ENCODE measurements around the gene PTBP1. TPM values are rescaled to one million over a fixed set of nuclear protein-coding genes. Genes with fewer than 3 reads are reported as not detected.

The PTBP1 gene
- total RNA-seq, 1 experiment from 2014 or later, result 712 TPM

- Mint-ChIP-seq H3K9me3 (peaks cover 4 to 10% of the 10 kb centered on the region in 2 experiments; a peak in 2 of 5 replicates), H3K4me1 (0 out of 4 replicates have a peak, but pooled peaks cover 0 to 8% of the 10 kb centered on the region in 2 experiments), H3K27ac (no peak overlapping the region), H3K4me3 (no peak overlapping the region), H3K36me3 (ENCODE audit: insufficient read depth in 1 of 3, low read depth in 3 of 3) (peaks cover 0 to 7% (median 2%) of the 10 kb centered on the region in 3 experiments; a peak in 1 of 7 replicates), H3K27me3 (ENCODE audit: low read depth) (0 out of 2 replicates have a peak, but pooled peaks cover 3% of the 10 kb centered on the region)
- Histone ChIP-seq H3K56ac (ENCODE audit: insufficient read length, low read depth, low read length) (no peak overlapping the region), H3K23me2 (ENCODE audit: insufficient read length, low read depth, low read length, poor library complexity, severe bottlenecking) (no peaks in the 10 kb centered on the region), H2AK5ac (ENCODE audit: insufficient read length, low read length) (no peak overlapping the region), H4K20me1 (ENCODE audit: control insufficient read depth, insufficient read depth, insufficient read length) (no peaks in the 10 kb centered on the region), H2BK15ac (ENCODE audit: low read depth, low read length) (no peak overlapping the region), H3K4me2 (ENCODE audit: insufficient read depth, insufficient read length, low read length) (no peak overlapping the region), H3K4ac (ENCODE audit: low read depth, low read length) (no peak overlapping the region), H2BK20ac (ENCODE audit: low read depth, low read length, poor library complexity, severe bottlenecking) (no peak overlapping the region), H3K27ac (ENCODE audit: insufficient read length, low read depth, low read length) (no peak overlapping the region), H3K79me2 (ENCODE audit: insufficient read depth, low read length) (no peaks in the 10 kb centered on the region), H3K14ac (ENCODE audit: insufficient read depth, low read length) (no peak overlapping the region), H2BK5ac (ENCODE audit: insufficient read length, low read length) (no peak overlapping the region), H3K9me3 (ENCODE audit: control insufficient read depth, low read depth, low read length) (no peaks in the 10 kb centered on the region), H3K4me1 (ENCODE audit: insufficient read depth, low read length) (no peaks in the 10 kb centered on the region), H3K9ac (ENCODE audit: extremely low read depth, insufficient read length, low read length) (no peak overlapping the region), H3T11ph (ENCODE audit: low read length) (no peak overlapping the region), H2AFZ (ENCODE audit: low read length) (no peak overlapping the region), H4K8ac (replicated peaks; ENCODE audit: insufficient read length, low read depth, low read length) (no peak overlapping the region), H2BK12ac (ENCODE audit: insufficient read length, low read depth, low read length) (no peak overlapping the region), H4K91ac (ENCODE audit: insufficient read length, low read depth, low read length) (no peak overlapping the region), H3K27me3 (ENCODE audit: insufficient read depth, low read length) (no peaks in the 10 kb centered on the region), H2BK120ac (ENCODE audit: low read depth, low read length, poor library complexity, severe bottlenecking) (no peak overlapping the region), H3K23ac (ENCODE audit: insufficient read length, low read depth, low read length) (no peak overlapping the region), H4K5ac (ENCODE audit: insufficient read length, low read depth, low read length) (no peak overlapping the region), H3K79me1 (ENCODE audit: insufficient read depth, low read depth, low read length, poor library complexity, severe bottlenecking) (no peaks in the 10 kb centered on the region), H3K18ac (ENCODE audit: insufficient read length, low read depth, low read length) (no peak overlapping the region)
- DNase-seq, result no peak
- WGBS (ENCODE audit: extremely low coverage, insufficient read length, low lambda C conversion rate), result no CpG with 5 or more reads among the region's 14 CpGs
- TF ChIP-seq CTCF (conservative IDR thresholded peaks at IDR 0.05), result no peak
Observed at GRCh38 chr19:749811-750210, 47.4 kb upstream of the PTBP1 start.

Data from H9 (cell line).